ENCODE measurements around the gene TBC1D22A.
"Not testable (repeated sequence)": the region's sequence is repeated elsewhere in the genome, so short reads cannot be mapped to it uniquely, and the experiment has no call there.

The TBC1D22A gene

GRCh38 chr22:47166033-47166404 lies 403.6 kb downstream of the TBC1D22A start:
- no peak for DNase-seq

GRCh38 chr22:47166446-47167016 lies 404.1 kb downstream of the TBC1D22A start:
- peak; percentile 4 for DNase-seq

- DNase-seq: peak; percentile 2
Measured at GRCh38 chr22:47167056-47167455, 404.6 kb downstream of the TBC1D22A start.

GRCh38 chr22:47167921-47168320 lies 405.5 kb downstream of the TBC1D22A start:
- DNase-seq: not testable (repeated sequence)

GRCh38 chr22:47168441-47168840 lies 406.0 kb downstream of the TBC1D22A start:
- peak; percentile 10 for DNase-seq

- DNase-seq: peak; percentile 2
Measured at GRCh38 chr22:47168900-47169800, 406.7 kb downstream of the TBC1D22A start.

GRCh38 chr22:47169801-47170140 lies 407.3 kb downstream of the TBC1D22A start:
- no peak for DNase-seq

GRCh38 chr22:47170511-47171440 lies 408.3 kb downstream of the TBC1D22A start:
- peak; percentile 7 for DNase-seq

- peak; percentile 5 for DNase-seq
Measured at GRCh38 chr22:47171441-47172221, 409.2 kb downstream of the TBC1D22A start.

- peak; percentile 2 for DNase-seq
Measured at GRCh38 chr22:47172771-47173534, 410.5 kb downstream of the TBC1D22A start.

GRCh38 chr22:47173535-47174021 lies 411.1 kb downstream of the TBC1D22A start:
- peak; percentile 11 for DNase-seq

- DNase-seq: peak; percentile 6
Measured at GRCh38 chr22:47174096-47174495, 411.6 kb downstream of the TBC1D22A start.

GRCh38 chr22:47174671-47175112 lies 412.2 kb downstream of the TBC1D22A start:
- DNase-seq: no peak

- peak; percentile 14 for DNase-seq
Measured at GRCh38 chr22:47175151-47176025, 412.9 kb downstream of the TBC1D22A start.

GRCh38 chr22:47176026-47176389 lies 413.6 kb downstream of the TBC1D22A start:
- DNase-seq: no peak

- peak; percentile 8 for DNase-seq
Measured at GRCh38 chr22:47176573-47177333, 414.3 kb downstream of the TBC1D22A start.

GRCh38 chr22:47177334-47177815 lies 414.9 kb downstream of the TBC1D22A start:
- DNase-seq: peak; percentile 9

GRCh38 chr22:47178339-47178738 lies 415.9 kb downstream of the TBC1D22A start:
- DNase-seq: no peak

- no peak for DNase-seq
Measured at GRCh38 chr22:47180796-47181195, 418.3 kb downstream of the TBC1D22A start.
